Neural progenitor cell (in vitro differentiated cells): ENCODE results near the gene WDR54. TPM values are rescaled to one million over a fixed set of nuclear protein-coding genes. Genes with fewer than 3 reads are reported as not detected.
A peak's percentile ranks its signal among the peaks of the same experiment; 100 is the strongest.

Experiments
- DNase-seq: peaks from one replicate; pipeline ENCODE4 v3.0.0-alpha.2; 2016; ENCODE audit warnings: low spot score
- H2AFZ ChIP-seq: fragments of 200-600 bp; sonication (generic); replicated peaks from 2 replicates; pipeline ENCODE4 v1.6.1; 2016; ENCODE audit warnings: antibody characterized with exemption
- H3F3A ChIP-seq: fragments of 200-600 bp; sonication (generic); 2 replicates; pipeline ENCODE4 v1.6.1; 2016; ENCODE audit warnings: antibody characterized with exemption, low read depth
- H3K27ac ChIP-seq: fragments of 200-600 bp; sonication (generic); 2 replicates; pipeline ENCODE4 v1.5.1; 2016; ENCODE audit warnings: mild to moderate bottlenecking
- H3K27me3 ChIP-seq: fragments of 200-600 bp; sonication (generic); 2 replicates; pipeline ENCODE4 v1.6.1; 2016; ENCODE audit warnings: mild to moderate bottlenecking, moderate library complexity
- H3K36me3 ChIP-seq: fragments of 200-600 bp; sonication (generic); 2 replicates; pipeline ENCODE4 v1.5.1; 2016
- H3K4me1 ChIP-seq: fragments of 200-600 bp; sonication (generic); 2 replicates; pipeline ENCODE4 v1.6.1; 2016; ENCODE audit warnings: mixed run types
- H3K4me2 ChIP-seq: fragments of 200-600 bp; sonication (generic); 2 replicates; pipeline ENCODE4 v1.6.1; 2016
- H3K4me3 ChIP-seq: fragments of 200-600 bp; sonication (generic); 2 replicates; pipeline ENCODE4 v1.5.1; 2016
- H3K79me2 ChIP-seq: fragments of 200-600 bp; sonication (generic); 2 replicates; pipeline ENCODE4 v1.6.1; 2016; ENCODE audit warnings: low read depth
- H3K9ac ChIP-seq: fragments of 200-600 bp; sonication (generic); 2 replicates; pipeline ENCODE4 v1.6.1; 2016
- H3K9me3 ChIP-seq: fragments of 200-600 bp; sonication (generic); 2 replicates; pipeline ENCODE4 v1.5.1; 2016; ENCODE audit warnings: low read depth
- H4K20me1 ChIP-seq: fragments of 200-600 bp; sonication (generic); 2 replicates; pipeline ENCODE4 v1.6.1; 2016; ENCODE audit warnings: low read depth
- H3K27ac Mint-ChIP-seq: 3 replicates; pipeline ENCODE4 v1.8.0; 2021; ENCODE audit warnings: mixed read lengths
- H3K27me3 Mint-ChIP-seq: 2 replicates; pipeline ENCODE4 v1.8.0; 2022; ENCODE audit warnings: low read depth, mild to moderate bottlenecking, inconsistent platforms, moderate library complexity, mixed read lengths; ENCODE audit not compliant: insufficient read depth
- H3K36me3 Mint-ChIP-seq: 3 replicates; pipeline ENCODE4 v1.8.0; 2021; ENCODE audit warnings: mixed read lengths
- H3K4me1 Mint-ChIP-seq: 3 replicates; pipeline ENCODE4 v1.8.0; 2021; ENCODE audit warnings: mixed read lengths
- H3K4me3 Mint-ChIP-seq: 3 replicates; pipeline ENCODE4 v1.8.0; 2021; ENCODE audit warnings: mild to moderate bottlenecking, moderate library complexity, mixed read lengths
- H3K9me3 Mint-ChIP-seq: 3 replicates; pipeline ENCODE4 v1.8.0; 2020; ENCODE audit warnings: mixed read lengths
- CTCF ChIP-seq: fragments of 200-600 bp; sonication (generic); IDR thresholded peaks from 2 replicates; pipeline ENCODE4 v1.5.1; 2017; ENCODE audit warnings: antibody characterized with exemption, mild to moderate bottlenecking
- EZH2 ChIP-seq: fragments of 200-600 bp; sonication (generic); IDR thresholded peaks from 2 replicates; pipeline ENCODE4 v1.6.1; 2017; ENCODE audit warnings: antibody characterized with exemption, mild to moderate bottlenecking, moderate library complexity
- EZH2phosphoT487 ChIP-seq: fragments of 200-600 bp; sonication (generic); IDR thresholded peaks from 2 replicates; pipeline ENCODE4 v1.6.1; 2017; ENCODE audit warnings: antibody characterized with exemption
- total RNA-seq: library from RNA; depleted of rRNA; stranded (reverse); fragments of >200 nt; gene quantifications from 2 replicates; pipeline ENCODE4 v1.2.3, GENCODE V29; 2015; ENCODE audit warnings: low replicate concordance

WDR54 gene
- total RNA-seq, 1 donor from 2014 or later, result 88.1 TPM

- no peaks in the 10 kb centered on the region for H3K9me3 Mint-ChIP-seq
- H3K4me1 Mint-ChIP-seq, result peaks cover 15% of the 10 kb centered on the region
- H3K4me3 ChIP-seq, result peak overlapping the region; percentile 63
Measured at GRCh38 chr2:74472945-74473258, 51.4 kb downstream of the WDR54 start.

GRCh38 chr2:74474481-74474880 lies 53.0 kb downstream of the WDR54 start:
- no peaks in the 10 kb centered on the region for H4K20me1 ChIP-seq
- H3K4me1 Mint-ChIP-seq, result peaks cover 17% of the 10 kb centered on the region
- DNase-seq, result no peak
- H3K27me3 Mint-ChIP-seq, result peaks cover 12% of the 10 kb centered on the region
- no peak overlapping the region for H3K27ac ChIP-seq
- H3K27me3 ChIP-seq, result no peaks in the 10 kb centered on the region
- no peaks in the 10 kb centered on the region for H3K36me3 ChIP-seq
- H3K4me2 ChIP-seq, result no peak overlapping the region
- peak overlapping the region; percentile 46 for H3K4me3 Mint-ChIP-seq
- H3K27ac Mint-ChIP-seq, result no peak overlapping the region
- H3K79me2 ChIP-seq, result peaks cover 4% of the 10 kb centered on the region
- no peak overlapping the region for H2AFZ ChIP-seq
- no peaks in the 10 kb centered on the region for H3K9me3 Mint-ChIP-seq
- H3K4me1 ChIP-seq, result peaks cover 11% of the 10 kb centered on the region
- no peaks in the 10 kb centered on the region for H3K9me3 ChIP-seq
- TF ChIP-seq EZH2phosphoT487 (no peak), CTCF (no peak), EZH2 (no peak)
- H3K36me3 Mint-ChIP-seq, result peaks cover 20% of the 10 kb centered on the region
- no peak overlapping the region for H3K9ac ChIP-seq
- peaks cover 27% of the 10 kb centered on the region for H3F3A ChIP-seq
- no peak overlapping the region for H3K4me3 ChIP-seq

More at GRCh38 chr2:74472945-74473258, 51.4 kb downstream of the WDR54 start:
- no peaks in the 10 kb centered on the region for H3K27me3 ChIP-seq
- H4K20me1 ChIP-seq, result no peaks in the 10 kb centered on the region
- peak overlapping the region; percentile 98 for H3K27ac Mint-ChIP-seq
- peaks cover 11% of the 10 kb centered on the region for H3K4me1 ChIP-seq
- H3K9me3 ChIP-seq, result no peaks in the 10 kb centered on the region
- peak overlapping the region; percentile 75 for H3K27ac ChIP-seq
- no peak for DNase-seq
- H3K4me3 Mint-ChIP-seq, result peak overlapping the region; percentile 97
- H3K27me3 Mint-ChIP-seq, result peaks cover 9% of the 10 kb centered on the region
- no peak for TF ChIP-seq EZH2phosphoT487
- peaks cover 17% of the 10 kb centered on the region for H3K36me3 Mint-ChIP-seq
- H3K9ac ChIP-seq, result peak overlapping the region; percentile 19
- H3K4me2 ChIP-seq, result peak overlapping the region; percentile 97
- no peaks in the 10 kb centered on the region for H3K36me3 ChIP-seq
- H2AFZ ChIP-seq, result peak overlapping the region; percentile 12
- peaks cover 27% of the 10 kb centered on the region for H3F3A ChIP-seq
- H3K79me2 ChIP-seq, result peaks cover 4% of the 10 kb centered on the region

DNA sequence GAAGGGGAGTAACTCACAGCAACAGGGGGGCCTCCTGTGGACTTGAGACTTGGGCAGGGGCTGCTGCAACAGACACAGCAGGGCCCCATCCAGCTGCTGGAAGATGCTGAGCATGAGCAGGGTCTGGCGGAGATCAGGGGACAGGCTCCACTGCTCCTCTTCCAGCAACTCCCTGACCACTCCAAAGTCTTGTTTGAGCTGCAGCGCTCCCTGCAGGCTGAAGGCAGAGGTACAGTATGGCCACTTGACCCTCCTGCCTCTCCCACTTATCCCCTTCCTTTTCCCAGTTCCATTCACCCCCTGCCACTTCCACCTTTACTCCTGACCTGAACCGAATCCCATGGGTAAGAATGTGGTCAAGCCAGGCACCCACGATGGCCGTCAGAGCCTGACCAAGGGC lies 53.4 kb downstream of the WDR54 start:
- DNase-seq, result peak; percentile 32
- H3K36me3 ChIP-seq, result no peaks in the 10 kb centered on the region
- peaks cover 18% of the 10 kb centered on the region for H3K4me1 Mint-ChIP-seq

More for the DNA sequence above, 53.4 kb downstream of the WDR54 start:
- no peak overlapping the region for H3K4me3 Mint-ChIP-seq
- H3K27ac Mint-ChIP-seq, result no peak overlapping the region
- Histone ChIP-seq H3K4me3 (no peak overlapping the region), H3K27me3 (no peaks in the 10 kb centered on the region), H4K20me1 (no peaks in the 10 kb centered on the region), H3K79me2 (peaks cover 4% of the 10 kb centered on the region), H3K27ac (no peak overlapping the region), H3K4me2 (no peak overlapping the region), H3F3A (peaks cover 24% of the 10 kb centered on the region), H3K9ac (no peak overlapping the region), H2AFZ (no peak overlapping the region), H3K9me3 (no peaks in the 10 kb centered on the region), H3K4me1 (peaks cover 11% of the 10 kb centered on the region)
- H3K9me3 Mint-ChIP-seq, result no peaks in the 10 kb centered on the region
- peaks cover 20% of the 10 kb centered on the region for H3K36me3 Mint-ChIP-seq
- TF ChIP-seq CTCF (peak; percentile 48), EZH2 (no peak)
- peaks cover 12% of the 10 kb centered on the region for H3K27me3 Mint-ChIP-seq

Other genes starting within 250 kb of the WDR54 start
- 125 and 163 TPM in 2 replicates for gene MOB1A, start 242.9 kb upstream of the WDR54 start, total RNA-seq
- gene MTHFD2, start 223.1 kb upstream of the WDR54 start, total RNA-seq, result 79.5 and 101 TPM in 2 replicates
- gene SLC4A5, start 78.3 kb upstream of the WDR54 start, total RNA-seq, result 1.7 and 2.0 TPM in 2 replicates
- gene DCTN1, start 41.4 kb upstream of the WDR54 start, total RNA-seq, result 100 and 134 TPM in 2 replicates
- 1.8 and 6.0 TPM in 2 replicates for gene C2orf81, start 111 bp upstream of the WDR54 start, total RNA-seq
- 11.4 and 40.0 TPM in 2 replicates for gene RTKN, start 20.2 kb downstream of the WDR54 start, total RNA-seq
- 8.7 and 15.9 TPM in 2 replicates for gene INO80B, start 33.4 kb downstream of the WDR54 start, total RNA-seq
- 38.2 and 132 TPM in 2 replicates for gene WBP1, start 36.7 kb downstream of the WDR54 start, total RNA-seq
- gene MOGS, start 43.7 kb downstream of the WDR54 start, total RNA-seq, result 32.0 and 68.3 TPM in 2 replicates
- gene MRPL53, start 51.0 kb downstream of the WDR54 start, total RNA-seq, result 9.8 and 22.5 TPM in 2 replicates
- 12.0 and 22.3 TPM in 2 replicates for gene CCDC142, start 61.3 kb downstream of the WDR54 start, total RNA-seq
- gene TTC31, start 61.4 kb downstream of the WDR54 start, total RNA-seq, result 22.6 and 41.1 TPM in 2 replicates
- 0.12 TPM in 1 of 2 replicates, not detected in the other for gene LBX2, start 77.9 kb downstream of the WDR54 start, total RNA-seq
- gene PCGF1, start 86.0 kb downstream of the WDR54 start, total RNA-seq, result 10.9 and 13.8 TPM in 2 replicates
- gene TLX2, start 92.7 kb downstream of the WDR54 start, total RNA-seq, result not detected in 2 replicates
- gene DQX1, start 104.5 kb downstream of the WDR54 start, total RNA-seq, result 0.11 and 0.71 TPM in 2 replicates
- gene AUP1, start 108.0 kb downstream of the WDR54 start, total RNA-seq, result 47.9 and 73.7 TPM in 2 replicates
- gene HTRA2, start 108.2 kb downstream of the WDR54 start, total RNA-seq, result 18.5 and 28.4 TPM in 2 replicates
- 24.2 and 39.1 TPM in 2 replicates for gene LOXL3, start 132.2 kb downstream of the WDR54 start, total RNA-seq
- 3.4 and 13.2 TPM in 2 replicates for gene DOK1, start 133.0 kb downstream of the WDR54 start, total RNA-seq
- gene M1AP, start 226.6 kb downstream of the WDR54 start, total RNA-seq, result 0.75 and 3.7 TPM in 2 replicates
- 3.5 and 11.3 TPM in 2 replicates for gene SEMA4F, start 232.5 kb downstream of the WDR54 start, total RNA-seq